Esophagus muscularis mucosa (tissue), 4 donors: ENCODE results near the gene AJAP1. TPM values are rescaled to one million over a fixed set of nuclear protein-coding genes. Genes with fewer than 3 reads are reported as not detected.

Experiments used
- DNase-seq: peaks from one replicate; pipeline ENCODE4 v3.0.0-alpha.2; 2017; ENCODE audit errors: extremely low spot score
- H3K27ac ChIP-seq, 4 donors: fragments of 200-600 bp; sonication (generic); replicated peaks in 1 of 4; 1 replicate in 3 of 4; 2 replicates in 1 of 4; pipeline ENCODE4 v1.5.1; 2016 to 2019; ENCODE audit warnings: mild to moderate bottlenecking in 1 of 4
- H3K27me3 ChIP-seq, 4 donors: fragments of 200-600 bp; sonication (generic); one replicate each; pipeline versions ENCODE4 v1.5.1 to v1.6.0; 2016 to 2019
- H3K36me3 ChIP-seq, 4 donors: fragments of 200-600 bp; sonication (generic); one replicate each; pipeline ENCODE4 v1.5.1; 2016 to 2019
- H3K4me1 ChIP-seq, 4 donors: fragments of 200-600 bp; sonication (generic); one replicate each; pipeline ENCODE4 v1.5.1; 2016 to 2019
- H3K4me3 ChIP-seq, 4 donors: fragments of 200-600 bp; sonication (generic); 1 replicate in 2 of 4; 2 replicates in 2 of 4; pipeline ENCODE4 v1.5.1; 2016 to 2019; ENCODE audit warnings: mild to moderate bottlenecking in 4 of 4, moderate library complexity in 1 of 4
- H3K9me3 ChIP-seq, 4 donors: fragments of 200-600 bp; sonication (generic); 1 replicate in 3 of 4; 2 replicates in 1 of 4; pipeline ENCODE4 v1.5.1; 2016 to 2019
- EP300 ChIP-seq: sonication (generic); formaldehyde crosslinking; IDR thresholded peaks from one replicate; pipeline ENCODE4 v1.6.1; 2017; ENCODE audit warnings: antibody characterized with exemption
- POLR2A ChIP-seq: fragments of 450-650 bp; IDR thresholded peaks from one replicate; pipeline ENCODE4 v1.6.1; 2017; ENCODE audit warnings: antibody characterized with exemption, moderate library complexity, mild to moderate bottlenecking, low read depth
- POLR2AphosphoS5 ChIP-seq, 2 donors: sonication (generic); formaldehyde crosslinking; IDR thresholded peaks; one replicate each; pipeline ENCODE4 v1.6.1; 2017; ENCODE audit warnings: antibody characterized with exemption in 2 of 2
- WGBS: methylation state at CpG from one replicate; pipeline ENCODE4 v1.1.5; 2018; 5-methylcytosine and 5-hydroxymethylcytosine counted together
- intact Hi-C: fragments of 100-400 bp; cut with DNase I; formaldehyde crosslinking; loops from one replicate; pipeline ENCODE4 v1.15.1; 2023
- total RNA-seq, 4 donors: library from RNA; depleted of rRNA; stranded (reverse); fragments of >200 nt; gene quantifications; one replicate each; pipeline versions ENCODE4 v1.1.0 to v1.2.1, GENCODE V29; 2016
- TF ChIP-seq, protein P1 (sequence below), 3 experiments: fragments of 200-600 bp in 2 of 3; fragments of 450-650 bp in 1 of 3; sonication (generic) in 2 of 3; IDR thresholded peaks; one replicate each; pipeline ENCODE4 v1.5.1; 2017 to 2019; ENCODE audit warnings: antibody characterized with exemption in 3 of 3, mild to moderate bottlenecking in 2 of 3, moderate library complexity in 1 of 3

AJAP1 gene
- total RNA-seq, 4 donors from 2014 or later: 0.40 to 0.84 (median 0.54) TPM

DNA sequence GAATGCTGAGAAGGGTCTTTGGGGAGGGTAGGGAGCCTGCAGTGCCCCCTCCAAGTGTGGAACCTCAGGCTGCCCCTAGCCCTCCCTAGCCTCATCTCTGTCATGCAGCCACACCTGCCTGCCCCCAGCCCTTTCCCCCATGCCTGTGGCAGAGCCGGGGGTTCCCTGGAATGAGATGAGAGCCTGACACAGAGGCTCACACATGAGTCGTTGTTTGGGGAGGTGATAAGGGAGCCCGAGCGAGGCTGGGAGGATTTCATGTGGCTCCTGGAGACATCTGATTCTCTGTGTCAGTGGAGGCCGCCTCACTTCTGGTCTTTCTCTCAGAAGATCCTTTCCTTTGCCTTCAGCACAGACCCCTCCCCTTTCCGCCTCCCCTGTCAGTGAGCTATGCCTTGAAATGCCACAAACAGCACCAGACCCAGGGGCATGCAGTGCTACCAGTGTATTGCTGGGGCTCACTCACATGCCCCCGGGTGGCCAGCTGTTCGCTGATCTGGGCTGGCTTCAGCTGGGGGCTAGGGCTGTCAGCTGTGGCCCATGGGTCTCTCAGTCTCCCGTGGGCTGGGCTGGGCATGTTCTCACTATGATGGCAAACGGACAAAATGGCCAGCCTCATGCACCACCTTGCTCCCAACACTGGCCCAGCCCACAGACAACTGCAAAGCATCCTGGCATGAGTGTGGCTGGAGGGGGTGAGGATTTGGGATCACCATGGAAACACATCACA, 102.6 kb downstream of the AJAP1 start:
- no peak overlapping the region for H3K4me3 ChIP-seq
- H3K36me3 ChIP-seq: no peaks in the 10 kb centered on the region
- TF ChIP-seq POLR2A: no peak
- no peak overlapping the region for H3K27ac ChIP-seq
- DNase-seq: no peak
- no peaks in the 10 kb centered on the region for H3K4me1 ChIP-seq
- WGBS: 69% methylated on average over 10 of the region's 10 CpGs
- peaks cover 0 to 38% (median 2%) of the 10 kb centered on the region in 4 donors for H3K27me3 ChIP-seq
- H3K9me3 ChIP-seq: peaks cover 0 to 12% (median 5%) of the 10 kb centered on the region in 4 donors
- intact Hi-C loops: no loop called here

DNA sequence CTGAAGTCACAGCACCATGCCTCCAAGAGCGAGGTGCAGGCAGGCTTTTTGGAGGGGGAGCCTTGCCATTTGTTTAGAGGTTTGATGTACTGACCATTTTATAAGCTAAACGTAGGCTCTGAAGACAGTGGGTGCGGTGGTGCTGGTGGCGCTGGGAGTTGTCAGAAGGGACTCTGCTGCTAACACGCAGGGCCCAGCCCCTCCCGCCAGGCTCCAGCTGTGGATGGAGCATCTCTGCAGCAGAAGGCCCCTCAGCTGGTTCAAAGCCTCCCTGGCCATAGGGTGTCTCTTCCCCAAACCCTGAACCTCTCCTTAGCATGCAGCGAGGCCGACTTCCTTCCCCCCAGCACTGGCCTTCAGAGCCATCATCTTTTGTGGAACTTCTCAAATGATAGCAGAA, 105.3 kb downstream of the AJAP1 start:
- WGBS: 66% methylated on average over 6 of the region's 8 CpGs
- intact Hi-C loops: no loop called here
- TF ChIP-seq, protein P1, sequence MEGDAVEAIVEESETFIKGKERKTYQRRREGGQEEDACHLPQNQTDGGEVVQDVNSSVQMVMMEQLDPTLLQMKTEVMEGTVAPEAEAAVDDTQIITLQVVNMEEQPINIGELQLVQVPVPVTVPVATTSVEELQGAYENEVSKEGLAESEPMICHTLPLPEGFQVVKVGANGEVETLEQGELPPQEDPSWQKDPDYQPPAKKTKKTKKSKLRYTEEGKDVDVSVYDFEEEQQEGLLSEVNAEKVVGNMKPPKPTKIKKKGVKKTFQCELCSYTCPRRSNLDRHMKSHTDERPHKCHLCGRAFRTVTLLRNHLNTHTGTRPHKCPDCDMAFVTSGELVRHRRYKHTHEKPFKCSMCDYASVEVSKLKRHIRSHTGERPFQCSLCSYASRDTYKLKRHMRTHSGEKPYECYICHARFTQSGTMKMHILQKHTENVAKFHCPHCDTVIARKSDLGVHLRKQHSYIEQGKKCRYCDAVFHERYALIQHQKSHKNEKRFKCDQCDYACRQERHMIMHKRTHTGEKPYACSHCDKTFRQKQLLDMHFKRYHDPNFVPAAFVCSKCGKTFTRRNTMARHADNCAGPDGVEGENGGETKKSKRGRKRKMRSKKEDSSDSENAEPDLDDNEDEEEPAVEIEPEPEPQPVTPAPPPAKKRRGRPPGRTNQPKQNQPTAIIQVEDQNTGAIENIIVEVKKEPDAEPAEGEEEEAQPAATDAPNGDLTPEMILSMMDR (IDR thresholded peaks at IDR 0.05): no peak
- TF ChIP-seq EP300 (no peak), POLR2AphosphoS5 (IDR thresholded peaks at IDR 0.05) (no peak), POLR2A (no peak)

GRCh38 chr1:4760088-4760487, 105.7 kb downstream of the AJAP1 start:
- H3K4me1 ChIP-seq: no peaks in the 10 kb centered on the region
- no peak for DNase-seq
- no peaks in the 10 kb centered on the region for H3K9me3 ChIP-seq
- TF ChIP-seq EP300 (no peak), POLR2AphosphoS5 (IDR thresholded peaks at IDR 0.05) (no peak), POLR2A (no peak)
- TF ChIP-seq, protein P1 (IDR thresholded peaks at IDR 0.05): no peak
- H3K27me3 ChIP-seq: peaks cover 0 to 44% (median 2%) of the 10 kb centered on the region in 4 donors
- 78% methylated on average over 5 of the region's 5 CpGs for WGBS
- H3K4me3 ChIP-seq: no peak overlapping the region
- intact Hi-C loops: no loop called here
- no peaks in the 10 kb centered on the region for H3K36me3 ChIP-seq
- H3K27ac ChIP-seq: no peak overlapping the region

More for the DNA sequence above, 105.3 kb downstream of the AJAP1 start:
- no peak for DNase-seq
- H3K27ac ChIP-seq: no peak overlapping the region
- H3K4me3 ChIP-seq: no peak overlapping the region
- H3K9me3 ChIP-seq: peaks cover 0 to under 1% (median under 1%) of the 10 kb centered on the region in 4 donors
- peaks cover 0 to 42% (median 2%) of the 10 kb centered on the region in 4 donors for H3K27me3 ChIP-seq
- H3K4me1 ChIP-seq: no peaks in the 10 kb centered on the region
- no peaks in the 10 kb centered on the region for H3K36me3 ChIP-seq

GRCh38 chr1:4761324-4761723, 106.9 kb downstream of the AJAP1 start:
- no peak for DNase-seq
- no peaks in the 10 kb centered on the region for H3K9me3 ChIP-seq
- 85% methylated on average over 5 of the region's 5 CpGs for WGBS
- H3K27me3 ChIP-seq: peaks cover 0 to 36% (median 0%) of the 10 kb centered on the region in 4 donors
- intact Hi-C loops: no loop called here
- no peak overlapping the region for H3K27ac ChIP-seq
- no peaks in the 10 kb centered on the region for H3K4me1 ChIP-seq
- no peak overlapping the region for H3K4me3 ChIP-seq
- no peaks in the 10 kb centered on the region for H3K36me3 ChIP-seq
- TF ChIP-seq EP300 (no peak), POLR2AphosphoS5 (IDR thresholded peaks at IDR 0.05) (no peak), POLR2A (no peak)

- intact Hi-C loops: no loop called here
- Histone ChIP-seq H3K9me3 (no peaks in the 10 kb centered on the region), H3K36me3 (no peaks in the 10 kb centered on the region), H3K4me3 (no peak overlapping the region), H3K27ac (no peak overlapping the region), H3K27me3 (peaks cover 0 to 28% (median 0%) of the 10 kb centered on the region in 4 donors), H3K4me1 (no peaks in the 10 kb centered on the region)
- no peak for TF ChIP-seq POLR2AphosphoS5 (IDR thresholded peaks at IDR 0.05)
- TF ChIP-seq EP300: no peak
- TF ChIP-seq POLR2A: no peak
- TF ChIP-seq, protein P1 (IDR thresholded peaks at IDR 0.05): no peak
- 95% methylated on average over 4 of the region's 7 CpGs for WGBS
- no peak for DNase-seq
Measured at GRCh38 chr1:4762146-4762545, 107.7 kb downstream of the AJAP1 start.
